GM12872 (cell line): ENCODE measurements around the gene NXPE4.

Experiments used
- CTCF ChIP-seq: IDR thresholded peaks from 3 replicates; pipeline ENCODE4 v1.5.1; 2011; ENCODE audit warnings: low read depth, mild to moderate bottlenecking, low read length, moderate library complexity; ENCODE audit not compliant: insufficient read depth

The NXPE4 gene

GRCh38 chr11:114556135-114556534 is 39.5 kb downstream of the NXPE4 start:
- TF ChIP-seq CTCF, result no peak

DNA sequence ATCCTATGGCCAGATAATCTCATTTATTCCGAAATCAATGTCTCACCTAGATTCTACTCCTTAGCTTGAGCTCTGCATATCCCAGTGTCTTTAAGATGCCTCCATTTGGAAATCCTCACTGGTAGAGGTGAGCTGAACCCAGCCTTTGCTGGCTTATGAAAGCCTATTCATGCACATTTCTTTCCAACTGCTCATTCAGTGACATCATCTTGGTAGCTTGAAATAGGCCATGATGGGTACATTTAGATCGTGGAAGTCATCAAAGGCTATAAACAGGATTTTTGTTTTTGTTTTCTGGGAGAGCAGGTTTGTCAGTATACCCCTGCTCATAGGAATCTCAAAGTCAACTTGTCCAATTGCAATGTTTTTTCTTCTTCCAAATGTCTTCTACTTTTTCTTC is 41.9 kb downstream of the NXPE4 start:
- no peak for TF ChIP-seq CTCF

DNA sequence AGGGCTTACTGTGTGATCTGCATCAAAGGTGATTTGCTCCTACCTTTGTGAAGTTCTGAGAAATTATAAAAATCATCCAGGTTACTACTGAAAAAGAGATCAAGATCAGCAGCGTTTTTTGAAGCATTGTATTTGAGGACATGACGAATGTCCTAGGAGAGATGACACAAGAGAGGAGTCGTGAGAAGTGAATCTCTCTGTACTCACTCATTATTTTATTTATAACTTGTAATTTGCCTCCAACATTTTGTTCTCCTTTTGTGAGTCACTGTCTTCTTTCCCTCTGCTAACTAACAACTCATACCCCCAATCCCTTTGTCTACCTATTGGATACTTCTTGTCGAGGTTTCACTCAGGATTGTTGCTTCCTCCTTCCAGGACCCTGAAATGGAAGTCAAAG is 44.5 kb downstream of the NXPE4 start:
- no peak for TF ChIP-seq CTCF

GRCh38 chr11:114525682-114526081 is 69.9 kb downstream of the NXPE4 start:
- no peak for TF ChIP-seq CTCF

DNA sequence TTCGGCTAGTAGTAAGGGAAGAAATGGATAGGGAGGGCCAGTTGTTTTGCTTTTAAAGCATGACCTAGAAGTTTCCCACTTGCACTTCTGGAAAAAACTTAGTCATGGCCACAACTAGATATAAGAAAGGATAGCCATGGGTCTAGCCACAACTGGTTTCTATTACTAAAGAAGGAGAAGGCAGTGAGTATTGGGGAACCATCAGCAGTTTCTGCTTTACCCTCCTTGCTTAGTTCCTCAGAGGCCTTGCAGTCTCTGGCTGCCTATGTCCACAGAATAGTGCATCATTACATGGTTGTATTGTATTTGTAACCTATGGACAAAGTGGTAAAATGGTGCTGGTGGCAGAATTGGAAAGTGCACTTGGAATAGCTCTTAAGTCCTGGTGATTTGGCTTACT is 71.5 kb downstream of the NXPE4 start:
- no peak for TF ChIP-seq CTCF

- no peak for TF ChIP-seq CTCF
Observed at GRCh38 chr11:114522818-114523217, 72.8 kb downstream of the NXPE4 start.
